Body of pancreas (tissue), 4 donors: Measurements from ENCODE around the gene MAST4.

Experiments
- POLR2A ChIP-seq, 3 donors: fragments of 450-650 bp; IDR thresholded peaks; one replicate each; pipeline ENCODE4 v1.6.1; 2016; ENCODE audit warnings: antibody characterized with exemption in 3 of 3, mild to moderate bottlenecking in 2 of 3
- TF ChIP-seq, protein P1 (sequence below), 7 experiments: fragments of 450-650 bp in 4 of 7; fragments of 200-600 bp in 3 of 7; sonication (generic) in 3 of 7; IDR thresholded peaks; one replicate each; pipeline ENCODE4 v1.5.1; 2016 to 2019; ENCODE audit warnings: antibody characterized with exemption in 7 of 7

DNA sequence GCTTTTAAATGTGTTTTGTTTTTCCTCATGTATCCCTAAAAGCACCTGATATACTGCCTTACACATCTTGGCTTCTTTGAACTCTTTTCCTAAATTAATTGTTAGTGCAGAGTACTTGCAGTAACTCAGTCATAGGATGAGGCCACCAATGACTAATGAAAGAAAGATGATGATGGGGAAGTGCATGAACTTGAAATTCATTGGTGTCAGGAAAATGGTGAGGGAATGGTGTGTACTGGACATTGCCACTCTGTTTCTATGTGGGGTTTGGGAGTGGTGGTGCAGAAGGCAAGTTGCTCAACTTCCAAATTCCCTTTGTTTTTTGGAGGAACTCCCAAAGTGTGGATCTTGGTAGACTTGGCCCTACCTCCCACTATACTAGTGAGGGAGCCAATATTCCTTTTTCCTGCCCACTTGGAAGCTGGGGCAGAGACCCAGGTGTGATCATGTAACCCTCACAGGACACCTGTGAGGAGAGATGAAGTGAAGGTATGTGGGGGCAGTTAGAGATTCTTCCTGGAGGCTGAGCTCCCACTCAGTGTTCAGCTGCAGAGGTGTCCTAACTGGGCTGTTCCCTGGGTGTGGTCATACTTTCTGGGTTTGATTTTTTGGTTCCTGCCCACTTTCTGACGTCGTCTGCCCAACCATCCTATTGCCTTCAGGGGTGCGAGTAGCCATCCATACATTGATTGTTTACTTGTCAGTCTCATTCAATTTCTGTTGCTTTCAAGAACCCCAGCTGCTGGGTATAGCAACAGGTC, 298.5 kb downstream of the MAST4 start:
- TF ChIP-seq, protein P1, sequence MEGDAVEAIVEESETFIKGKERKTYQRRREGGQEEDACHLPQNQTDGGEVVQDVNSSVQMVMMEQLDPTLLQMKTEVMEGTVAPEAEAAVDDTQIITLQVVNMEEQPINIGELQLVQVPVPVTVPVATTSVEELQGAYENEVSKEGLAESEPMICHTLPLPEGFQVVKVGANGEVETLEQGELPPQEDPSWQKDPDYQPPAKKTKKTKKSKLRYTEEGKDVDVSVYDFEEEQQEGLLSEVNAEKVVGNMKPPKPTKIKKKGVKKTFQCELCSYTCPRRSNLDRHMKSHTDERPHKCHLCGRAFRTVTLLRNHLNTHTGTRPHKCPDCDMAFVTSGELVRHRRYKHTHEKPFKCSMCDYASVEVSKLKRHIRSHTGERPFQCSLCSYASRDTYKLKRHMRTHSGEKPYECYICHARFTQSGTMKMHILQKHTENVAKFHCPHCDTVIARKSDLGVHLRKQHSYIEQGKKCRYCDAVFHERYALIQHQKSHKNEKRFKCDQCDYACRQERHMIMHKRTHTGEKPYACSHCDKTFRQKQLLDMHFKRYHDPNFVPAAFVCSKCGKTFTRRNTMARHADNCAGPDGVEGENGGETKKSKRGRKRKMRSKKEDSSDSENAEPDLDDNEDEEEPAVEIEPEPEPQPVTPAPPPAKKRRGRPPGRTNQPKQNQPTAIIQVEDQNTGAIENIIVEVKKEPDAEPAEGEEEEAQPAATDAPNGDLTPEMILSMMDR (IDR thresholded peaks at IDR 0.05) = no peak
- no peak for TF ChIP-seq POLR2A (IDR thresholded peaks at IDR 0.05)
